ENCODE data around the gene PLA2G3. TPM values are rescaled to one million over a fixed set of nuclear protein-coding genes. Genes with fewer than 3 reads are reported as not detected.
A peak's percentile ranks its signal among the peaks of the same experiment; 100 is the strongest.
"Not testable (repeated sequence)": the region's sequence is repeated elsewhere in the genome, so short reads cannot be mapped to it uniquely, and the experiment has no call there.

PLA2G3 gene
- polyA plus RNA-seq, 3 donors = 0.01 TPM; not detected in 2

DNA sequence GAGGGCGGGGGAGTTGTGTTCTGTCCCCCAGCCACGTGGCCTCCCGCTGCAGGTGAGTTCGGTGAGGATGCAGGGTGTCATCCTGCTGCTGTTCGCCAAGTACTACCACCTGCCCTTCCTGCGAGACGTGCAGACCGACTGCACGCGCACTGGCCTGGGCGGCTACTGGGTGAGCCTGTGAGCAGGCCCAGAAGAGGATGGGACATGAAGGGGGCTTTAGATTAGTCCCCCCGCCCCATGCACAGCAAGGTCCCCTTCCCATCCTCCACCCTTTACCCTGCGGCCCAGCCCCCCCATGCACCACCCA is 13.5 kb downstream of the PLA2G3 start:
- WGBS, 3 donors = 76 to 81% (median 78%) methylated on average over 8 to 13 of the region's 13 CpGs
- H3K27ac ChIP-seq (ENCODE audit: low read depth, low read length) = no peak overlapping the region

DNA sequence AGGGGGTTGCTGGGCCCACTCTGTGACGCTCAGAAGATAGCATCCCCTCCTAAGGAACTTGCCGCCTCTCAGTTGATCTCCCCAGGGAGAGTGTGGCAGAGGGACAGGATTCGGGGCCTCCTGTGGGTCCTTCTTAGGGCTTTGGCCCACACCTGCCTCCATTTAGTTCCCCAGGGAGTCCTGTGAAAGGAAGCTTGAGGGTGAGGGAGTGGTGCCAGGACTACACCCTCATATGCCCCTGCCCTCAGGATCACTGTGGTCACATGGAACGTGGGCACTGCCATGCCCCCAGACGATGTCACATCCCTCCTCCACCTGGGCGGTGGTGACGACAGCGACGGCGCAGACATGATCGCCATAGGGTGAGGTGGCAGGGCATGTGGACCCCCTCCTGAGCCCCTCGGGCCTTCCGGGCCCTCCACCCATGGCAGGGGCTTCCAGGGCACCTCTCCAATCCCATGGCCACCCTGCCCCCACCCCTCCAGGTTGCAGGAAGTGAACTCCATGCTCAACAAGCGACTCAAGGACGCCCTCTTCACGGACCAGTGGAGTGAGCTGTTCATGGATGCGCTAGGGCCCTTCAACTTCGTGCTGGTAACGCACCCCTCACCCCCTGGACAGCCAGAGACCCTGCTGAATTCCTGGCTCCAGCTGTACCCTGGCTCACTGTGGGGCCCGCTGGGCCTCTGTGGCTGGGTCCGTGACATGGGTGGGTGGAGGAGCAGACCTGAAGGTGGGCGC is 14.0 kb downstream of the PLA2G3 start:
- 89 to 93% (median 89%) methylated on average over 21 to 22 of the region's 22 CpGs for WGBS, 3 donors
- no peak overlapping the region for H3K27ac ChIP-seq (ENCODE audit: low read depth, low read length)

DNA sequence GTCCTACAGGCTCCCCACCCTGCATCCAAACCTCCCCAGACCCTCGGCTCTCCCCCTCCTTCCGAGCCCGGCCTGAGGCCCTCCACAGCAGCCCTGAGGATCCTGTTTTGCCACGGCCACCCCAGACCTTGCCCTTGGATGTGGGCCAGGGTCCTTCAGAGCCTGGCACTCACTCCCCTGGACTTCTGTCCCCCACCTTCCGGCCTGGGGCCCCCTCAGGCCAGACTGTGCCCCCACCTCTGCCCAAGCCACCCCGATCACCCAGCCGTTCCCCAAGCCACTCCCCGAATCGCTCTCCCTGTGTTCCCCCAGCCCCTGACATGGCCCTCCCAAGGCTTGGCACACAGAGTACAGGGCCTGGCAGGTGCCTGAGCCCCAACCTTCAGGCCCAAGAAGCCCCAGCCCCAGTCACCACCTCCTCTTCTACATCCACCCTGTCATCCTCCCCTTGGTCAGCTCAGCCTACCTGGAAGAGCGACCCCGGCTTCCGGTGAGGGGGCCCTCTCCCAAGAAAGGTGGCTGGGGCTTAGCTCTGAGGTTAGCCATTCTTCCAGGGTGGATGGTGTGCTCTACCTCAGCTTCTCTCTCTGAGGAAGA is 14.7 kb downstream of the PLA2G3 start:
- no peak overlapping the region for H3K27ac ChIP-seq (ENCODE audit: low read depth, low read length)
- 82 to 89% (median 84%) methylated on average over 12 of the region's 12 CpGs for WGBS, 3 donors

DNA sequence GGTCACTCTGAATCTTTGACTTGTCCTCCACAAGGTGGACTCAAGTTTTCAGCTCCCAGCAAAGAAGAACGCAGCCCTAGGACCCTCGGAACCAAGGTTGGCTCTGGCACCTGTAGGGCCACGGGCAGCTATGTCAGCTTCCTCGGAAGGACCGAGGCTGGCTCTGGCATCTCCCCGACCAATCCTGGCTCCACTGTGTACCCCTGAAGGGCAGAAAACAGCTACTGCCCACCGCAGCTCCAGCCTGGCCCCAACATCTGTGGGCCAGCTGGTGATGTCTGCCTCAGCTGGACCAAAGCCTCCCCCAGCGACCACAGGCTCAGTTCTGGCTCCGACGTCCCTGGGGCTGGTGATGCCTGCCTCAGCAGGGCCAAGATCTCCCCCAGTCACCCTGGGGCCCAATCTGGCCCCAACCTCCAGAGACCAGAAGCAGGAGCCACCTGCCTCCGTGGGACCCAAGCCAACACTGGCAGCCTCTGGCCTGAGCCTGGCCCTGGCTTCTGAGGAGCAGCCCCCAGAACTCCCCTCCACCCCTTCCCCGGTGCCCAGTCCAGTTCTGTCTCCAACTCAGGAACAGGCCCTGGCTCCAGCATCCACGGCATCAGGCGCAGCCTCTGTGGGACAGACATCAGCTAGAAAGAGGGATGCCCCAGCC is 15.4 kb downstream of the PLA2G3 start:
- WGBS, 3 donors = 81 to 88% (median 88%) methylated on average over 13 to 14 of the region's 14 CpGs
- H3K27ac ChIP-seq (ENCODE audit: low read depth, low read length) = no peak overlapping the region

DNA sequence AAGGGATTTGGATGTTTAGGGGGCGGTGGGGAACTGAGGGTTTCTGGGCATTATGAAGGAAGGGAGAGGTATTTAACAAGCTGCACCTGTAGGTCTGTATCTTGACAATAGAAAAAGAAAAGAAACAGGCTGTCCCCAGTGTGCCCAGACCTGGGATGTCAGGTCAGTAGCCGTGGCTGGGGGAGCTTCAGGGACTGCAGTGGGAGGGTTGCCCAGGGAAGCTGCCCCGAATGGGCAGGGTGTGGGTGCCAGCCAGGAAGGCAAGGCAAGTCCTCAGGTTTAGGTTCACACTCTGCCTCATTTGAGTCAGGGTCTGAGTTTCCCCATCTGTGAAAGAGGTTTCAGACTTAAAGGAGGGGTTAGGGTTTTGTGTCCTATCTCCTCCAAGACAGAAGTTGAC is 16.0 kb downstream of the PLA2G3 start:
- H3K27ac ChIP-seq (ENCODE audit: low read depth, low read length) = no peak overlapping the region
- WGBS, 3 donors = 71 to 76% (median 74%) methylated on average over 3 of the region's 3 CpGs

DNA sequence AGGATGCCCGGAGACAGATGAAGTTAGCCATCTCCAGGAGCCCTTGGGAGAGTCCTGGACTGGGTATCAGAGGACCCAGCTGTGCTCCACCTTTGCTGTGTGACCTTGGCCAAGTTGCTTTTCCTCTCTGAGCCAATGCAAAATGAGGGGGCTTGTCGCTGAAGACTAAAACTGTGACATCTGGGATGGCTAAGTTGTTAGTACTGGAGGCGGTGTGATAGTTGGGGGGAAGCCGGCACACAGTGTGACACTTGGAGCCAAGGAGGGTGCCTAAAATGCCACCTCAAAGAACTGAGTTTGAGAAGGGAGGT is 17.1 kb downstream of the PLA2G3 start:
- no peak overlapping the region for H3K27ac ChIP-seq (ENCODE audit: low read depth, low read length)

DNA sequence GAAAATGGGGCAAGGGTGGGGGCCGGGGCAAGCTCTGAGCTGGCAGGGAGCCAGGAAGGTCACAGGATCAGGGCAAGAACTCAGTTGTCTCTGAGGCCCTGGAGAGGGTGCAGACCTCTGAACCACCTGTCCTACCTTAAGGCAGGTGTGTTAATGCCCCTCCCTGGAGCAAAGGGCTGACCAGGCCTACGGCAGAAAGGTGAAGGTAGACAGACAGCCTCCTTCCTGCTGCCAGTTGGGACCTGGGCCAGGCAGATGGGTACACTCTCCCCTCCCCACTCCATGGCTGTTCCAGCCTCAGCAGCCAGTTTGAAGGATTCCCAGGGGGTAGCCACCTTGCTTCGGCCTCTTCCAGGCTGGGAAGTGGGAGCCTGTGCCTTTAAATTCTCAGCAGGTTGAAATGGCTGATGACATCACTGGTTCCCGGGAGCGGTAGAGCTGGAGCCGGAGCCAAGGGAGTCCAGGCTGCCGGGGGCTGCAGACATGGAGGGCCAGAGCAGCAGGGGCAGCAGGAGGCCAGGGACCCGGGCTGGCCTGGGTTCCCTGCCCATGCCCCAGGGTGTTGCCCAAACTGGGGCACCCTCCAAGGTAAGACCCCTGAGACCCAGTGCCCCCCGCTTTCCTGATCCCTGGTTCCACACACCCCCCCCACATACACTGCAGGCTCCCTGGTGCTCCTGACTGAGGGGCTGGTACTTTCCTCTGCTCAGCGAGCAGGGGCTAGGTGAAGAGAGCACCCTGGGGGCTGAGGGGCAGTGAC is 17.6 kb downstream of the PLA2G3 start, which contains the start of gene INPP5J:
INPP5J (plus strand) TSS at position 435 of the 760 bp plus-strand sequence; CDS start at position 484, 49 bp downstream.
- WGBS, 3 donors = 13 to 47% (median 29%) methylated on average over 9 to 10 of the region's 10 CpGs
- no peak within 1 kb of the TSS for H3K27ac ChIP-seq (ENCODE audit: low read depth, low read length)

More for the DNA sequence above, 17.1 kb downstream of the PLA2G3 start:
- WGBS, 3 donors = 46 to 76% (median 74%) methylated on average over 4 of the region's 4 CpGs

DNA sequence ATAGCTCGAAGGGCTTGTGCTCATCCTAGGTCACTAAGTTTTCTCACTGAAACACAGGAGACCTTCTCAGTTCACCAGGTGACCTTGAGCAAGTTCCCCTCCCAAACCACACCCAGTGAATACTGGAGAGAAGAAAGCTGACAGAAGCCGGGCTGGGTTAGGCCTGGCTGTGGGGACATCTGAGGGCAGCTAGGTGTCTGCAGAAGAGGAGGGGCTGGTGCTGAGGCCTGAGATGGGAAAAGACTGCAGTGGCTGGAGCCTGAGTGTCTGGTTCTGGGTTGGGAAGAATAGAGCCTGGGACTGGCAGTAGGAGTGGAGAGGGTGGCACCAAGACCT is 18.1 kb downstream of the PLA2G3 start:
- WGBS, 3 donors = 64 to 85% (median 78%) methylated on average over 2 of the region's 2 CpGs
- no peak overlapping the region for H3K27ac ChIP-seq (ENCODE audit: low read depth, low read length)

DNA sequence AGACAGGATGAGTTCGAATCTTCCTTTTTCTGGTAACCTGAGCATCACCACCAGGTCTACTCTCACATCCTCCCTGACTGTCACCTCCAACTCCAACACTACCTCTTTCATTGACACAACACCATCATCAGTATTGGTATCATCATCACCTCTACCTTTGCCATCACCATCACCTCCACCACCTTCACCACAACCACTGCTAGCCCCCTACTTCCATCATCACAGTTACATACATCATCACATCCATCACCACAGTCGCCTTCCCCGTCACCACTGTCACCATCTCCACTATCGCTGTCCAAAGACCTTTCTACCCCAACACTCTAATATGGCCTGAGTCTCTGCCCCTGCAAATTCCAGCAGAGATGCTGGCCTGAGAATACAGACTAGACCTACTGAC is 18.9 kb downstream of the PLA2G3 start:
- H3K27ac ChIP-seq (ENCODE audit: low read depth, low read length) = no peak overlapping the region
- WGBS, 3 donors = 95 to 96% (median 95%) methylated on average over 4 of the region's 4 CpGs

DNA sequence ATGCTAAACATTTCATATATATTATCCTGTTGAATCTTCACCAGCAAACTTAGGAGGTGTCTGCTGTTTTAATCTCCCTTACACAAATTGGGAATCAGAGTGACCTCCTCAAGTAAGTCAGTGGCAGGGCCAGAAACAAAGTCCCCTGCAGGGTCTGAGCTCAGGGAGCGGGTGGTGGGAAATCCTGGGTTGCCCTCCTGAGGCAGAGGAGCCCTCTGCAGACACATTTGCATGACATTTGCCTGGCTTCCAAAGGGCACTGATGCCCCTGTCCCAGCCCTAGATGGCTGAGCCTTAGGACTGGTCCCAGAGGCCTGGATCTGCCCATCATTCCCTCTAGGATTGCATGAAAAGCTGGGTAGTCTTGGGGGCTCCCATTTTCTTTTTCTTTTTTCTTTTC is 19.7 kb downstream of the PLA2G3 start:
- H3K27ac ChIP-seq (ENCODE audit: low read depth, low read length) = no peak overlapping the region
- 94 to 100% (median 95%) methylated on average over 1 of the region's 1 CpG for WGBS, 3 donors

DNA sequence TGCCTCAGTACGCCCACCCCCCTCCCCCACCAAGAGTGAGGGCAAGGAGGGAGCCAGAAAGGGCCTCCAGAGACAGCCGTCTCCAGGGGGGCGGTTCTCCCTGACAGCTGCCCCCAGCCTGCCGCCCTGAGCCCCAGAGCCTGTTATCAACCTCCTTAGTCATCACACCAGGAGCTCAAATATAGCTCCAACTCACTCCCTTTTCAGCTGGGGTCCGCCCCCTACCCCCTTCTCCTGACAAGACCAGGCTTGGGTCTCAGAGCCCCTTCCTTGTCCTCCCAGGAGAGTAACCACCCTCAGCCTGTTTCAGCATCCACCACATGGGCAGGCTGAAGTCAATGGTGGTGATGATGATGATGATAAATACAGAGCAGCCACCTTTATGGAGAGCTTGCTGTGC is 20.1 kb downstream of the PLA2G3 start:
- WGBS, 3 donors = 77 to 89% (median 77%) methylated on average over 5 of the region's 5 CpGs
- no peak overlapping the region for H3K27ac ChIP-seq (ENCODE audit: low read depth, low read length)

DNA sequence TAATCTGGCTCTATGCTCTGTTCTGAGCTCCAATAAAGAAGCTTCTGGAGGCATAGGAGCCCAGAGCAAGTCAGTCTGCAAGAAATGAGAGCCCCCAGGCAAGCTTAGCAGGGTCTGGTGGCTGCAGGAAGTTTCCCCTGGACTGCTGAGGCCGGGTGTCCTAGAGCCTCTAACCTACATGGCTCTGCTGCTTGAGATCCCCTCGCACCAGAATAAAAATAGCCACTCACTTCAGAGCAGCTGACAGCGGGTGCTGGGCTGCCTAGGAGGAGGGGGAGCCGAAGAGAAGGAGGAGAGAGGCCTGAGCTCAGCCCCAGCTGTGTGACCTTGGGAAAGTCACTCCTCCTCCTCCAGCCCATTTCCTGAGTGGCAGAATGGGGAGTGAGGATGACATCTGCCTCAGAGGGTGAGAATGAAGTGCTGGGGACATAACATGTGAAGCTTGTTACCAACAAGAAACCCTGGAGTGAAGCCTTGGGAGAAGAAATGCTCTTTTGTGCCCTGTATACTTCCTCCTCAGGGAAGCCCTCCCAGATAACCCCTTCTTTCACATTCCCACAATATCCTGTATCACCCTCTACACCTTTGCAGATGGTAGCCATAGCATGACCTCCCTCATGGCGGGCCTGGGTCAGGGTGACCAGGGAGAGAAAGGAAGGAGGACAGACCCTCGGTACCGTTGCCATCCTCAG is 21.1 kb downstream of the PLA2G3 start:
- no peak overlapping the region for H3K27ac ChIP-seq (ENCODE audit: low read depth, low read length)

DNA sequence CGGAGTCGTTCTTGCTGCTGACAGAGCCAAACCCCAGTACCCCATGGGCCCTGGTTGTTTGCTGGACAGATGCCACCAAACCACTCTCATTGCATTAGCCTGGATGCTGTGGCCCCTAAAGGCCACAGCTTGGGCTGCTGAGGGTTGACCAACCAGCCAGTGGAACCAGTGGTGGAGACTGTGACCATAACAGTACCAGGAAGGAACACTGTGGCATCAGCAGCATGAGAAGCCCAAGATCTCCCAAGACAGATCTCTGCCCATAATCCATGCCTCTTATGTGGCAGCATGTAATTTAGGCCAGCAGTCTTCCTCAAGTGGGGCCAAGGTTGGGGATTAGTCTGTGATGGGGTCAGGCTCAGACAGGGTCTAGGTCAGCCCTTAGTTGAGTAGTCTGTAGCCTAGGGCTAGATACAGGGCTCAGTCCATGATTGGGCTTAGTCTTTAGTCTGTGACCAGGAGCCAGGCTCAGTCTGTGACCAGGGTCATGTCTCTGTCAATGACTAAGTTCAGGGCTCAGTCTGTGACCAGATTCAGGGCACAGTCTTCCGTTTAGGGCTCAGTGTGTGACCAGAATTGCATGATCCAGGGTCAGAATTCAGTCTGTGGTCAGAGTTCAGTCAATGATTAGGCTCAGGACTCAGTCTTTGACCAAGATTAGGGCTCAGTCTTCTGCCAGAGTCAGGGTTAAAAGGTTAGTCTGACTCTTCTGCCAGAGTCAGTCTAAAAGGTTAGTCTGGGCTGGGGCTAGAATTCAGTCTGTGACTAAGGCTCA is 22.1 kb downstream of the PLA2G3 start:
- WGBS, 3 donors = 72 to 91% (median 84%) methylated on average over 3 of the region's 3 CpGs
- H3K27ac ChIP-seq (ENCODE audit: low read depth, low read length) = no peak overlapping the region

More for the DNA sequence above, 21.1 kb downstream of the PLA2G3 start:
- 49 to 81% (median 68%) methylated on average over 5 to 7 of the region's 7 CpGs for WGBS, 3 donors

DNA sequence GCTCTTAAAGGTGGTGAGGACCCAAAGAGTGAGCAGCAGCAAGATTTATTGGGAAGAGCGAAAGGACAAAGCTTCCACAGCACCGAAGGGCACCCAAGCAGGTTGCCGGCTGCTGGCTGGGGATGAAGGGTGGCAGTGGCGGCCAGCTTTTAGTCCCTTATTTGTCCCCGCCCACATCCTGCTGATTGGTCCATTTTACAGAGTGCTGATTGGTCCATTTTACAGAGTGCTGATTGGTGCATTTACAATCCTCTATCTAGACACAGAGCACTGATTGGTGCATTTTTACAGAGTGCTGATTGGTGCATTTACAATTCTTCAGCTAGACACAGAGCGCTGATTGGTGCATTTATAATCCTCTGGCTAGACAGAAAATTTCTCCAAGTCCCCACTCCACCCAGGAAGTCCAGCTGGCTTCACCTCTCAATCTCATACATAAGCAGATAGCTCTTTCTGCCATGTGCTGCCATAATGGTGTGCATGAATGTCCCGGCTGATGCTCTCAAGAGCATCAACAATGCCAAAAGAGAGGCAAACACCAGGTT is 27.7 kb downstream of the PLA2G3 start:
- WGBS, 3 donors = 87 to 94% (median 90%) methylated on average over 7 of the region's 7 CpGs
- H3K27ac ChIP-seq (ENCODE audit: low read depth, low read length) = not testable (repeated sequence)

DNA sequence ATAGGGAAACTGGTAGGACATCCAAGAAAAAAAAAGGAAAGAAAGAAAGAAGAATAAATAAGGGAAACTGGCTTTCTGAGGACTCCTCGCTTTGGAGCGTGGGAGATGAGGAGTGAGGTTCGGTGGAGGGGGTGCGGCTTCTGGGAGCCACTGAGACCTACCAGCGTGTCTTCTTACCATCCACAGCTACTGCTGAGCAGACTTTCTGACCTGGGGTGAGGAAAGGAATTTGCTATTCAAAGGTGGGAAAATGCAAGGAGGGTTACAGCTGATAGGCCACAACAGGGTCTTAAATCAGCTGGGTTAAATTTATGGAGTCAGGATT is 32.5 kb downstream of the PLA2G3 start:
- no peak overlapping the region for H3K27ac ChIP-seq (ENCODE audit: low read depth, low read length)
- WGBS, 3 donors = 0 to 3% (median 1%) methylated on average over 5 of the region's 5 CpGs

DNA sequence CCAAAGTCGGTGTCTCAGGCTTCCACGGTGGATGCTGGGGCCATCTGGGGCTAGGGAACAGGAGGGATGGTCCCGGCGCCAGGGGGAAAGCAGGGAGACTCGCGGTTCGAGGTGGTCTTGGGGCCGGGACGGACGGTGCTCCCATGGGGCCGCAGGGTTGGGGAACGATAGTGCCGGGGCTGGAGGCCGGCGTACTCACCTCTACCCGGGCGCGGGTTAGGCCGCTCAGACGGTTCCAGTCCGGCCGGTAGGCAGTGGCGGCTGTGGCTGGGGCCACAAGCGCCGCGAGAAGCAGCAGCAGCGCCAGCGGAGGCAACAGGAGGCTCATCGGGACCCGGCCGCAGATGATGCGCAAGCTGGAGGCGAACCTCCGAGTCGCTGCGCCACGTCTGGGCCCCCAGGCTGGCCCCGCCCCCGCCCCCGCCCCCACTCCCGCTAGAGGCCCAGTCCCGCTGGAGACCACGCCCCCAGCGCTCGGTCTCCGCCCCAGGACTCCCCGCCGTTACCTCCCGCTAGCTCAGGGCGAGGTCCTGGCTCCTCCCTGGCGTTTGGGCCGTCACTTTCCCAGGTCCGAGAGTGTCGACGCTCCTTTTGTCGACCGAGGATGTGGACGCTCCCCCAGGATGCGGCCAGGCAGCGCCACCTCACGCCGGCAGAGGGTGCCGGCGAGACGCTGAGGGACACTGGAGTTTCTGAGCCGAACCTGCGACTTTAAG is 33.0 kb downstream of the PLA2G3 start, which contains the start of gene SELENOM:
SELENOM (minus strand) TSS at position 391 of the 716 bp plus-strand sequence; CDS start at position 328, 63 bp downstream.
- 3 to 5% (median 4%) methylated on average over 56 to 67 of the region's 67 CpGs for WGBS, 3 donors
- peak within 1 kb of the TSS; percentile 10 for H3K27ac ChIP-seq (ENCODE audit: low read depth, low read length)

DNA sequence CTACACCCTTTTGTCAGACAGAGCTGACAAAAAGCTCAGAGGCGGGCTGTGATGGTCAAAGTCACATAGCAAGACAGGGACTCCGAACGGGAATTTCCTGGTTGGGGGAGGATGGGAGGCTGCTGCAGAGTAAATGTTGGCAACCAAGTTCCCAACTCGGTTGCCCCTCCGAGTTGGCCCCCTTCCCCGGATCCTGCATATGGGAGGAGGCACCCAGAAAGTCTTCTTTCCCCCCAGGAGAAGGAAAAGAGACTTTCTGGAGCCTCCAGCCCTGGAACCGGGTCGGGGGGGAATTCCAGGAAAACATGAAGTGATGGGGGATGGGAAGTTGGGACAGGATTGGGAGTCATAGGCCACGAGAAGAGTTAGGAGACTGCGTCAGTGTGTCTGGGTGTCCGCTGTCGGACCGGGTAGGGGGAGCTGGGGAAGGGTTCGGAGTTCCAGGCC is 33.6 kb downstream of the PLA2G3 start:
- H3K27ac ChIP-seq (ENCODE audit: low read depth, low read length) = peak overlapping the region; percentile 10
- WGBS, 3 donors = 34 to 64% (median 48%) methylated on average over 14 of the region's 14 CpGs
